Stimulated activated CD4-positive, alpha-beta T cell treated with anti-CD3 and anti-CD28 coated beads, Interleukin-2, amount 100 ng/mL, for 4 hours (primary cell): ENCODE results near the gene ZC3HAV1.
"Not testable (repeated sequence)": the region's sequence is repeated elsewhere in the genome, so short reads cannot be mapped to it uniquely, and the experiment has no call there.

ENCODE experiments used
- DNase-seq: peaks from one replicate; pipeline ENCODE4 v3.0.0-alpha.2; 2020; ENCODE audit warnings: low read depth

Gene ZC3HAV1

DNA sequence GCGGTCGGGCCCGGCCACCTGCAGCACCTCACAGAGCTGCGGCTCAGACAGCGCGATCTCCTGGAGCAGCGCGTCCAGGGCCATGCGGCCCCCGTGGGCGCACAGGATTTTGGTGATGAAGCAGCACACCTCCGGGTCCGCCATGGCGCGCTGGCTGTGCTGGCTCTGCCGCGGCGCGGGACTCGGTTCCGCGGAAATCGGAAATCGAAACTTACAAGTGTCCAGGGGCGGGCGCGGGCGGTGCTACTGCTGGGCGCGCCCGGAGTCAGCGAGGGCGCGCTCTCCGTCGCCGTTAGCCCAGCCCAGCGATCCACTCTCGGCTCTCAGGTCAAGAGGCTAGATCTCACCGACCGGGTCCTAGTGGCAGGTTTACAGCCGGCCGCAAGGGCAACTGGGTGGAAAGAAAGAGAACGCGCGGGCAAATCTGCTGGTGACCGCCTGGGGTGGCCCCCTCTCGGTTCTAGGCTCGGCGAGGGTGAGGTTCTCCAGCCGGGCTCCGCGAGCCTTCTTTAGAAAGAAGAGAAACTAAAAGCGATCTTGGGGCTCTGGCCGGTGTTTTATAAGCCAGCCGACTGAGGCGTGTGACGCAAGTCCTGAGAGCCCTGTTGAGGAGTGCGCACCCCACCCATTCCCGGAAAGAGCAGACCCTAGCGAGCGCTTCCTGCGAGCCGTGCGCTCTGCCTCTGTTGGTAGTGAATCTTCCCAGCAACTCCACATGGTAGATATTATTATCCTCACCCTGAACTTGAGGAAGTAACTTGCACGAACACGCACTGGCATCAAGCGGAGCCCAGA, at the start of gene ZC3HAV1:
TSS of gene ZC3HAV1 (minus strand) at position 533 of the 795 bp plus-strand sequence. CDS start at position 144, 389 bp downstream.
- peak; percentile 89 for DNase-seq

DNA sequence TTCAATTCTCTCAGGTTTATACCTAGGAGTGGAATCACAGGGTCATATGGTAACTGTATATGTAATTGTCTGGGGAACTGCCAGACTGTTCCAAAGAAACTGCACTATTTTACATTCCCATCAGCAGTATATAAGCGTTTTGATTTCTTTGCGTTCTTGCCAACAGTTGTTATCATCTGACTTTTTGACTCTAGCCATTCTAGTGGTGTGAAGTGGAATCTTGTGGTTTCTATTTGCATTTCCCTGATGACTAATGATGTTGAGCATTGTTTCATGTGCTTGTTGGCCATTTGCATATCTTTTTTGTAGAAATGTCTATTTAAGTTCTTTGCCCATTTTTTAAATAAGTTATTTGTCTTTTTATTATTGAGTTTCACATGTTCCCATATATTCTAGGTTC, 44.3 kb upstream of the ZC3HAV1 start:
- no peak for DNase-seq

DNA sequence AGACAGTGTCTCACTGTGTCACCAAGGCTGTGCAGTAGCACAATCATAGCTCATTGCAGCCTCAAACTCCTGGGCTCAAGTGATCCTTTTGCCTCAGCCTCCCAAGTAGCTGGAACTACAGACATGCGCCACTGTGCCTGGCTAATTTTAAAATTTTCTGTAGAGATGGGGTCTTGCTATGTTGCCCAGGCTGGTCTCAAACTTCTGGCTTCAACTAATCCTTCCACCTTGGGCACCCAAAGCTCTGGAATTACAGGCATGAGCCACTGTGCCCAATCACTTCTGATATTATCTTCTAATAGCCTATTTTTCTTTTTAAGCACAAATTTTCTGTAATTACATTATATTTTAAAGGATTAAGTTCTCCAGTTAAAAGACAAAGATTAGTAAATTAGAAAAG, 42.6 kb upstream of the ZC3HAV1 start:
- no peak for DNase-seq

DNA sequence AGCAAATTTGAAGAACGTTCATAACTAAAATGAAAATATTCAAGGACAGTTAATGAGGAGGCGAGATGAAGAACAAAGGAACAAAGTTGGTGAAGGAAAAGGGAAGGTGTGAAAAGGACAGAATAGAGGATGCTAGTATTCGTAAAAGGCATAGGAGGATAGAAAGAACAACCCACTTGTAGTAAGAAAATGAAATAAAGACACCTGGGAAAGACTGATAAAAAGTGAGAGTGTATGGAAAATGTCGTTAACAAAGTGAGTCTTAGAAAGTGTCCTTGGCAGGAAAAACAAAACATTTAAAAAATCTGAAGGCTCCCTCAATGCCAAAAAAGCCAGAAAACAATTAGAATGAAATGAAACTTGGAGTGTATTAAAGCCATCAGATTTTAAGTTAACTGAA, 29.6 kb upstream of the ZC3HAV1 start:
- no peak for DNase-seq

DNA sequence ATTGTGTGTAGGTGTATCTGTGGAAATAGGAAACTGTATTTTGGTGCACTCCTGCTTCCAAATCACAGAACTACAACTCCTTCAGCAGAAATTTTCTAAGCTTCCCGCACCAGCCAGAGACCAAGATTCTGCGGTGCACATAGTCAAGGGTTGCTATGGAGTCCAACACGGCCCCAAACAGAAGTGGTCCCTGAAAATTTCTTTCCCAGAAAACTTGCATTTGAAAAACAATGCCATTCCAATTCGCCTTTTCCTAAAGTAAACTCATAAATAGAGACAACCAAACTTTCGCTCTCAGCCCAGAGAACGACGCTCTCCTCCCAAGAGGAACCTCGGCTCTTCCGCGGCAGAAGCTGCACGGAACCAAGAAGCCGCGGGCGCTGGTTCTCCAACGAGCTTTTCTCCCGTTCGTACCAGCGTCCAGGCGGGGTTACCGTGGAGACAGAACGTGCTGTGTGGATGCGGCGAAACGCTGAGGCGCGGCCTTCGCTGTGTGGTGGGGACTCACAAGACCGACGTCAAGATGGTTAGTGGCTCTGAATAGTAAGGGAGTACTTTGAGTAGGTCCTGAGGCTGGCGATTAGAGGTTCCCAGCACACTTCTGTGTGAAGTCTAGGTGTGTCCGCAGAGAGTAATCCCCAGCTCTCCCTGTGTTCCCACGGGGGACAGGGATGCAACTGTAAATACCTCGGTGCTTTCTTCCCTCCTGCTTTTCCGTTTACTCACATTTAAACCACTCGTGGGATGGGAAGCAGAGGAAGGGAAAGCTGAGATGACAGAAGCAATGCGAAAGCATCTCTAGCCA, 24.0 kb upstream of the ZC3HAV1 start:
- peak; percentile 71 for DNase-seq

DNA sequence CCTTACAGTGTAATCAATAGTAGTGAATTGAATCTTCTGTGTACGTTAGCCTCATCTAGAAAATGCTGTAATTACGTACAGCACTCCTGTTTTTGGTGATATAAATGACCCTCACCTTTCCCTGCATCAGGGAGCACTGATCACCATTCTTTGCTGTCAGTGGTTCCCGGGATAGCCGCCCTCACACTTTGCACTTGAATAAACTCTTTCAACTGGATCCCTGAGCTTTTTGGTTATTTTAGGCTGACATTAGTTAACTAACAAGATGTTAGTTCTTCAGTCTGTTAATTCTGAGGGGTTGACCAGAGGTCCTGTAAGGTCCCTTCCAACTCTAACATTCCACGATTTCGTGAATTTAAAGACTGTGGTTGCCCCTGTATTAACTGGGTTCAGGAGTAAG, 23.4 kb upstream of the ZC3HAV1 start:
- DNase-seq = no peak

DNA sequence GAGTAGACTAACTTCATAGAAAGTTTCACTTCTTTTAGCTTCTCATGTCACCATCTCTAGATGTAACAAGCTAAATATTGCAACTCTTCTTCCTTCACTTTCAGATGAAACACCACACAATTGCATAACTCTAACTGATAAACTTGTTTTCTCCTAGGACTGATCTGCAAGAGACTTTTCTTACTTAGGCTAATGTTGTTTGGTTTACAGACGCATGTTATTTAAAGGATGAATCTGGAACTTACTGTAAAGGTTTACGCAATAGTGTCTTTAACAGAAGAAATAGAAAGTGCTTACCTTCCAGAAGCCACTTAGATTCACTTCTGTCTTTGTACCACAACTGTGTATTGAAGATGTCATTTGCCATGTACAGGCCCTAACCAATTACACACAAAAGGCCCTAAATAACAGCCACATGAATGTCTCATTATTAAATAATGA, 22.1 kb upstream of the ZC3HAV1 start:
- DNase-seq = no peak

DNA sequence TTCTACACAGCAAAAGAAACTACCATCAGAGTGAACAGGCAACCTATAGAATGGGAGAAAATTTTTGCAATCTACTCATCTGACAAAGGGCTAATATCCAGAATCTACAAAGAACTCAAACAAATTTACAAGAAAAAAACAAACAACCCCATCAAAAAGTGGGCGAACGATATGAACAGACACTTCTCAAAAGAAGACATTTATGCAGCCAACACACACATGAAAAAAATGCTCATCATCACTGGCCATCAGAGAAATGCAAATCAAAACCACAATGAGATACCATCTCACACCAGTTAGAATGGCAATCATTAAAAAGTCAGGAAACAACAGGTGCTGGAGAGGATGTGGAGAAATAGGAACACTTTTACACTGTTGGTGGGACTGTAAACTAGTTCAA, 20.3 kb upstream of the ZC3HAV1 start:
- DNase-seq = not testable (repeated sequence)

DNA sequence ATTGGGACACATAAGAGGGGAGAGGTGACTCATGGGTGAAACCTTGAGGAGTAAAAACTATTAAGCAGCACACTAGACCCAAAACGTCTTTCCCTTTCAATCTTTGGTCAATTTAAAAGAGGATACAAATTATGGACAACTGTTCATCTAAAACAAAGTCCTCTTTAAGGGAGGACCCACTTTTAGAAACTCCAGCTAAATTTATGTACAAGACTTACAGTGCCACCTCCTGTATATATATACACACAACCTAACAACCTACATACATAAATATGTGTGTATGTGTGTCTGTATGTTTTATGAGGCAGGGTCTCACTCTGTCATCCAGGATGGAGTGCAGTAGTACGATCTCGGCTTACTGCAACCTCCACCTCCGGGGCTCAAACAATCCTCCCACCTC, 18.1 kb upstream of the ZC3HAV1 start:
- DNase-seq = no peak

DNA sequence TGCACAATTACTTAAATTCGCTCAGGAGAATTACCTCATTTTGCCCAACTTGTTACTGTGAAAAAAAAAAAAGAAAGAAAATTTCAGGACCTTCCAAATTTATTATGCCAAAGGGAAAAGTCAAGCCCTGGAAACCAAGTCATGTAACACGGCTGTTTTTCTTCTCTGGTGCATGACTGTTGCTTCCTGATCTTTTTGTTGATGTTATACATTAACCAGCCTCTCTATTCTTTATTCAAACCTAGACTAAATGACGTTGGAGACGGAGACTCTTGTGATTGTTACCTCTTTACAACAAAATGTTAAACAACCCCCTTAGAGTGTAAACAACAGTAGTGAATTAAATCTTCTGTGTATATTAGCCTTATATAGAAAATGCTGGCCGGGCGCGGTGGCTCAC, 16.1 kb upstream of the ZC3HAV1 start:
- DNase-seq = no peak

DNA sequence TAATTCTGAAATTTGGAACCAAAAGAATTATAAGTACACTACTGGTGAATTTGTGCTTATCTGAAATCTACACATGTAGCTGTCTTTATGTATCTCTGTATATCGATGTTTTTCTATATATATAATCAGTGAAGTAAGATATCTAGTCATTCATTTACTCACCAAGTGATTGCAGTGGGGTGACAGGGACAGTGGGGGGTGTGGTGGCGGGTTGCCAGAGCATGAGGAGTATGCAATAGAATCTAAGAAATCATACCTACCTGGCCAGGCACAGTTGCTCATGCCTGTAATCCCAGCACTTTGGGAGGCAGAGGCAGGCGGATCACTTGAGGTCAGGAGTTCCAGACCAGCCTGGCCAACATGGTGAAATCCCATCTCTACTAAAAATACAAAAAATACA, 15.5 kb upstream of the ZC3HAV1 start:
- DNase-seq = not testable (repeated sequence)

DNA sequence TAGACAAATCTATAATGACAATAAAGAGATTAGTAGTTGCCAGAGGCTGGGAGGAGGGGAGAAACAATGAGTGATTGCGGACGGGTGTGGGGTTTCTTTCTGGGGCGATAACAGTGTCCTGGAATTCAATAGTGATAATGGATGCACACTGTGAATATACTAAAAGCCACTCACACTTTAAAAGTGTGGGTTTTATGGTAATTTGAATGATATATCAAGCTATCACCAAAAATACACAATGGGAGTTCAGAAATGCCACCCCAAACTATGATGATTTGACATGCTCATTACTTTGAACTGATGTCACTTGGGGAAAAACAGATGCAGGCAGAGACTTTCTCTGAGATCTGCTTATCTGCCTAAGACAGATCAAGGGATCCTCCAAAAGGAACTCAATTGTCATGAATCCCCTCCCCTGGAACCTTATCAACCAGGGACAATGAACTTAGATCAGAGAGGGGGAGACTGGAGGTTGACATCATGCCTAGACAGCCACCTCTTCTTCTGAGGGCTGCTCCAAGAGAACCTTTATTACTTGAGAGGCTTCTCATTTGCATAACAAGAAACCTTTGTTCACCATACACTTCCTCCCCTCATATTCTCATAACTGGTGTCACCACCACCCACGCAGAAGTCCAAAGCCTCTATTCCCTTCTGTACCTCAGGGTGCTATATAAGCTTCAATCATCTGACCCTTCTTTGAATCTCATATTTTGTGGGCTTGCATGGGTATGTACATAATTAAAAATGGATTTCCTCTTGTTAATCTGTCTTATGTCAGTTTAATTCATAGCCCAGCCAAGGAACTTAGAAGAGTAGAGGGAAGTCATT, 14.8 kb upstream of the ZC3HAV1 start:
- no peak for DNase-seq

DNA sequence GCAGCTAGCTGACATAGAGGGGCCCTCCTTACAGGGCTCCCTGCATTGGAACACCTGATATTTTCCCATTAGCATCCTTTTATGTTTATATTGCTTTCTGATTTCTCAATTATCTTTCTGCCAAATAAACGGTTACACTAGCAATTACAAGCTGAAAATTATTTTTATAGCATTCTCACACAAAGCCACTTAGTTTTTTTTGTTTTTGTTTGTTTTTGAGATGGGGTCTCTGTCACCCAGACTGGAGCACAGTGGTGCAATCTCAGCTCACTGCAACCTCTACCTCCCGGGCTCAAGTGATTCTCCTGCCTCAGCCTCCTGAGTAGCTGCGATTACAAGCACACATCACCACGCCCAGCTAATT, 9.9 kb upstream of the ZC3HAV1 start:
- DNase-seq = no peak

DNA sequence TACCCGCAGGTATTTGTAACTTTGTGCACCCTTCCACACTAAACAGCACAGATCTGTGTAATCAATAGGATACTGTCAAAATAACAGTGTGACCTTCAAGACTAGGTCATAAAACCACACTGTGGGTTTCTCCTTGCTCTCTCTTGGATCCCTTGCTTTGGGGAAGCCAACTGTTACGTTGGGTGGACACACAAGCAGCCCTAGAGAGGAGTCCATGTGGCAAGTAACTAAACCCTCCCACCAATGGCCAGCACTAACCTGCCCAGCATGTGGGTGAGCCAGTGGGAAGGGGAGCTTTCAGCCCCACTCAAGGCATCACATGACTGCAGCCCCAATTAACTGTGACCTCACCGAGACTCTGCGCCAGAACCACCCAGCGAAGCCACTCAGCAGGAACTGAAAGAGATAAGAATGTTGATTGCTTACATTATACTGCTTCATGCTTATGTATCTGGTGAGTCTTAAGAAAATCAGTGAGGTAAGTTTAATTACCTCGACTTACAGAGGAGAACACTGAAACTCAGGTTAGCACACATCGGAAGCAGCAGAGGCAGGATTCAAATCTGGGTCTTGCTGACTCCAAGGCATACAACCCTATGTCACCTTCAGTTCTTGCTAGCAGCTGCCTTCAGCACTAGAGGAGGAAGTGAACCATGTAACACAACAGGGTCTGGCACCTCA, 9.4 kb upstream of the ZC3HAV1 start:
- DNase-seq = no peak

DNA sequence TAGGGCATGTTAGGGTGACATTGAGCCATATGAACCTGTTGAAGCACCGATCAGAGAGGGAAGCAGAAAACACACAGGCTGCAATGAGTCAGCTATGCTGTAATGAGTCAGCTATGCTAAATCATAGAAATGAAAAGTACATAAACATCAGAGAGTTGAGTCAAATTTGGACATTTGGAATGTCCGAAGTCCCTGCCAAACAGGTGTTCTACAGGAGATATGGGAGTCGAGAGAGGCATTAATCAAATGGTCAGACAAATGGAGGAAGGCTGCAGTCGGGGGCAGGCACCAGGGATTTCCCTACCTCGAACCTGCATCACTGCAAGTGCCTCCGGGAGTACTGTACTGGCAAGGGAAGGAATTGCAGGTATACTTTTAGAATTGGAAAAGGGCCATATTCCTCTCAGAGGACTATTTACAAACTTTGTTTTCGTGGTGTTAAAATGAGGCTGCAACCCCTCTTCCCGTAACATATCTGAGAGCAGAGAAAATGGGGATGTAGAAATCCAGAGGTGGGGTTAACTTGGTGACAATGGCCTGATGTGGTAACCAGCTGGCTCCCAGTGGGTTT, 8.8 kb upstream of the ZC3HAV1 start:
- no peak for DNase-seq

DNA sequence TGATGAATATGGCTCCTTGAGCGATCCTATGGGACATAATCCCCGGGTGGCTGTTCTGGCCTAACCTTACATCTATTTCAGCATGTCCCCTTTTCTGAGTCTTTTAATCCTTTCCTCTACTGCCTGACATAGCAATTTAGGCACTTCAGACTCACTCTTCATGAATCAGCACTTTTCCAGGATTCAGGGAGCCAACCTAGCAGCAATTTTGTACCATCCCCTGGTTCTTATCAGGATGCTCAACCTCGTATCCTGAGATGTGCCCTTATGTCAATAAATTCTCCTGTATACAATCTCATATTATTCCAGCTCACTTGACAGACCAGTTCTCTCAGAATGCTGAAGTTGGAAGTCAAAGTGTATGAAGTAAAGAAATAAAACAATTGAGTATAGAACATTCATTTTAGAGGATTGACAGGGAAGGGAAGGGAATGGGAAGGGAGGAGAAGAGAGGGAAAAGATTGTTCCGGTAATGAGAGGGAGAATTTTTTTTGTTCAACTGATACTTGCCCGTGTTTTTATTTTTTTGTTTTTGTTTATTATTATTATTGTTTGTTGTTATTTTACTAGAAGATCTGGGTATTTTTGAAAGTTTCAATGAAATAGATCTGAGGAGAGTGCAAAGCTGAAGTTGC, 8.2 kb upstream of the ZC3HAV1 start:
- no peak for DNase-seq

DNA sequence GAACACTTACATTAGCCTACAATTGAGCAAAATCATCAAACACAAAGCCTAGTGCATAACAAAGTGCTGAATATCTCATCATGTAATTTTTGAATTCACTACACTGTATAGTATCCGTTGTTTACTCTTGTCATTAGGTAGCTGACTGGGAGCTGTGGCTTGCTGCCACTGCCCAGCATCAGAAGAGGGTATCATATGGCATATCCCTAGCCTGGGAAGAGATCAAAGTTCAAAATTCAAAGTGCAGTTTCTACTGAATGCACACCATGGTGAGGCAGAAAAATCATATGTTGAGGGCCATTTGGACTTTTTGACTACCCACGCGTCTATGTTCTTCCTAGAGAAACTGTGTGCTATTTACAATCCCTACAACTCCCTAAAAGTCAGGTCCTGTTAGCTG, 7.5 kb upstream of the ZC3HAV1 start:
- no peak for DNase-seq

DNA sequence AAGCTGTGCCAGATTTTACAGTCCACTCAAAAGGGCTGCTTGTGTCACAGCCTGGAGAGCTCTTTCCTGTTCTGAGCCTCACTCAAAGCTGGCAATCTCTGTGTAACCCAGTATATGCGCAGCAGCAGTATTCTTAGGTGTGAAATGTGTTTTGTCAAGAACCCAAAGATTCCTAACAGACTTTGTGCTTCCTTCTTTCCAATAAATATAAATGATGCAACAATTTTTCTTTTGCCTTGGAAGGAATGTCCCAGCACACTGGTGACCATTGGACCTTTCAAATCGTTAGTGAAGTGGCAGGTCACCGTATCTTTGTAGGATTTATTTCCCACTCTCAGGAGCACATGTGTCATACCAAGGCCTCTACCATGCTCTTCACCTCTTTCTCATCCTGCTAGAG, 5.6 kb upstream of the ZC3HAV1 start:
- no peak for DNase-seq

DNA sequence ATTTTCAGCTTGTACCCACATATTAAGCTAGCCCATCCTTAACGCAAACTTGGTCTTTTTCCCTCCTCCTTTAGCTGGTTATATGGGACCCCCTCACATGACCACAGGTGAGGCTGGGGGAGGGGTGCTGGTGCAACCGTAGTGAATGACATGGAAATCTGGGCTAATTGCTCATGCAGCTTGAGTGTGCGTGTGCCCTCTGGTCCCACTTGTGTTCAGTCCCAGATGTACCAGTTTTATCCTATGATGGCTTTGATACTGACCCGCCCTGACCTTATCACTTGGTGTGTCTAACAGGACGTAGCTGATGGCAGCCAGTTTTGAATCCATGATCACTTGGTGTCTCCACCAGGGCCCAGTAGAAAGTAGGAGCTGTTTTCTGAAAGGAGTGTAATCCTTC, 5.1 kb upstream of the ZC3HAV1 start:
- DNase-seq = no peak

DNA sequence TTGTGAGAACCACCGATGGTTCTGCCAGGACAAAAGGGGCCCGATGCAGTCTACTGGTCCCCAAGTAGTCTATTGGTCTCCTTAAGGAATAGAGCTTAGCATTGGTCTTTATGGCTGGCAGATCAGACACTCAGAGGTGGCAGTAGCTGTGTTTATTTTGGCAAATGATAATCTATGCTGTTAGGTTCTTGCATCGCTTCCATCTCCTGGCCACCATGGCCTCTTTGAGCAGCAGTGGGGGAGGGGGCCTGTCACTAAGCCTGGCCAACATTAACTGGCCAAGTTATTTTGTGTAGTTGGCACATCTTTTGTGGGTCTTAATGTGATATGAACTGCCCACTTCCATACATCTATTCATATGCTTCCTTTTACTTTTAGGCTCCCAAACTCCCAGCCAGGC, 4.5 kb upstream of the ZC3HAV1 start:
- no peak for DNase-seq

DNA sequence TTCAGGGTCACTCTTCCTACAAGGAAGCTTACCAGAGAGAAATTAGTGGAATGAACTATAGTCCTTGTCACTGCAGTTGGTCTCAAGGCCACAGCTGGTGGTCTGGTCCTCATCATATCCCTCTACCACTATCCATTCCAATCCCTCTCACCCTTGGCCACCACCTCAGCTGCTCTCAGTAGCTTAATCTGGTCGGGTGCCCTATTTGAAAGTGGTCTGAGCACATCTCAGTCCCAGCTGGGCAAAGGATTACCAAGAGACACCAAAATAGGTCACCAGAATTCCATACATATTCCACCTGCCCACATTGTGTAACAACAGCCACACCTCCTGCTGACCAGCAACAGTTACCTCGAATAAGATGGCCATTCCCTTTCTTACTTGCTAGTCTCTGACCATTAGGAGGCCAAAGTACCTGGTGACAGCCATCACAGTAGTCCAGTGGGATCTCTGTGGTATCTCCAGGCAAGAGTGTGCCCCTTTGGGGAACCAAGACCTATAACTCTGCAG, 3.3 kb upstream of the ZC3HAV1 start:
- DNase-seq = no peak
